SK-N-SH (cell line): ENCODE data around the gene FAM229B. TPM values are rescaled to one million over a fixed set of nuclear protein-coding genes. Genes with fewer than 3 reads are reported as not detected.

ENCODE experiments used
- CTCF ChIA-PET: fragments of 300-600, 350-600 bp; formaldehyde crosslinking; extraction: SDS; loops from one replicate; lab custom pipeline; 2021; lab: Yijun Ruan, JAX
- POLR2A ChIA-PET: fragments of 350-600 bp; sonication (Branson Sonifier 250); formaldehyde crosslinking; extraction: SDS; loops from one replicate; lab custom pipeline; 2020; ENCODE audit warnings: antibody characterized with exemption, inconsistent platforms; lab: Yijun Ruan, JAX
- DNase-seq: peaks from one replicate; pipeline ENCODE4 v3.0.0; 2012
- H2AFZ ChIP-seq: fragments of 200-600 bp; sonication (generic); 2 replicates; pipeline ENCODE4 v1.8.1; 2016; ENCODE audit warnings: antibody characterized with exemption, mild to moderate bottlenecking, low read depth
- H3F3A ChIP-seq: fragments of 200-600 bp; sonication (generic); replicated peaks from 2 replicates; pipeline ENCODE3; 2016; ENCODE audit warnings: antibody characterized with exemption, mild to moderate bottlenecking; ENCODE audit not compliant: insufficient read depth
- H3K27ac ChIP-seq, 2 experiments: fragments of 200-500 bp in 1 of 2; fragments of 200-600 bp in 1 of 2; sonication (Bioruptor generic) in 1 of 2; sonication (generic), shearing (Covaris generic) in 1 of 2; 2 replicates each; pipeline versions ENCODE4 v1.5.1 to v1.6.1; 2014 to 2016; ENCODE audit warnings: low read depth in 2 of 2, inconsistent platforms in 1 of 2, low read length in 1 of 2, mild to moderate bottlenecking in 1 of 2, mixed read lengths in 1 of 2
- H3K27me3 ChIP-seq: fragments of 200-600 bp; sonication (generic), shearing (Covaris generic); 2 replicates; pipeline ENCODE4 v1.6.1; 2016; ENCODE audit warnings: mixed run types; ENCODE audit not compliant: insufficient read depth
- H3K36me3 ChIP-seq, 2 experiments: fragments of 200-500 bp in 1 of 2; fragments of 200-600 bp in 1 of 2; sonication (Bioruptor generic) in 1 of 2; sonication (generic) in 1 of 2; replicated peaks in 1 of 2; 2 replicates each; pipeline versions ENCODE3 to v1.5.1; 2014 to 2016; ENCODE audit warnings: low read length in 1 of 2, mild to moderate bottlenecking in 1 of 2; ENCODE audit not compliant: insufficient read depth in 2 of 2, control insufficient read depth in 1 of 2
- H3K4me1 ChIP-seq, 2 experiments: fragments of 200-500 bp in 1 of 2; fragments of 200-600 bp in 1 of 2; sonication (Bioruptor generic) in 1 of 2; sonication (generic), shearing (Covaris generic) in 1 of 2; 2 replicates each; pipeline versions ENCODE4 v1.5.1 to v1.6.1; 2014 to 2016; ENCODE audit warnings: low read depth in 1 of 2, low read length in 1 of 2, mixed run types in 1 of 2; ENCODE audit not compliant: insufficient read depth in 2 of 2, control insufficient read depth in 1 of 2
- H3K4me2 ChIP-seq: fragments of 200-600 bp; sonication (generic), shearing (Covaris generic); 2 replicates; pipeline ENCODE4 v1.6.1; 2017; ENCODE audit warnings: mixed run types
- H3K4me3 ChIP-seq, 2 experiments: fragments of 200-500 bp in 1 of 2; fragments of 200-600 bp in 1 of 2; sonication (Bioruptor generic) in 1 of 2; sonication (generic), shearing (Covaris generic) in 1 of 2; 2 replicates each; pipeline versions ENCODE4 v1.5.1 to v1.8.1; 2014 to 2016; ENCODE audit warnings: low read depth in 2 of 2, inconsistent platforms in 1 of 2, low read length in 1 of 2, mild to moderate bottlenecking in 1 of 2, mixed read lengths in 1 of 2, moderate library complexity in 1 of 2
- H3K79me2 ChIP-seq: fragments of 200-600 bp; sonication (generic); 2 replicates; pipeline ENCODE4 v1.8.1; 2017; ENCODE audit warnings: mild to moderate bottlenecking; ENCODE audit not compliant: insufficient read depth
- H3K9ac ChIP-seq: fragments of 200-600 bp; sonication (generic); 2 replicates; pipeline ENCODE4 v1.6.1; 2017; ENCODE audit warnings: mixed run types
- H3K9me2 ChIP-seq: fragments of 200-600 bp; sonication (generic); 2 replicates; pipeline ENCODE4 v1.6.1; 2017; ENCODE audit warnings: mixed run types
- H3K9me3 ChIP-seq: fragments of 200-600 bp; sonication (generic); 2 replicates; pipeline ENCODE4 v1.6.1; 2017; ENCODE audit warnings: mixed run types, mild to moderate bottlenecking, moderate library complexity
- H4K20me1 ChIP-seq: fragments of 200-600 bp; sonication (generic); 2 replicates; pipeline ENCODE4 v1.6.1; 2017; ENCODE audit warnings: mild to moderate bottlenecking, mixed run types; ENCODE audit not compliant: insufficient read depth
- EP300 ChIP-seq, 2 experiments: IDR thresholded peaks; 2 replicates each; pipeline versions ENCODE4 v1.4.0 to v1.6.1; 2012; ENCODE audit warnings: borderline replicate concordance in 1 of 2, low read depth in 1 of 2, low read length in 1 of 2
- EZH2phosphoT487 ChIP-seq: fragments of 200-600 bp; sonication (generic); IDR thresholded peaks from 2 replicates; pipeline ENCODE4 v1.6.1; 2017; ENCODE audit warnings: low read depth, mixed run types, mild to moderate bottlenecking, antibody characterized with exemption, moderate library complexity, borderline replicate concordance
- FOSL2 ChIP-seq: IDR thresholded peaks from 2 replicates; pipeline ENCODE4 v1.4.0; 2012; ENCODE audit warnings: low read depth, mild to moderate bottlenecking, moderate library complexity, borderline replicate concordance
- FOXM1 ChIP-seq: IDR thresholded peaks from 2 replicates; pipeline ENCODE4 v1.4.0; 2012; ENCODE audit warnings: low read depth, mild to moderate bottlenecking
- GABPA ChIP-seq: IDR thresholded peaks from 2 replicates; pipeline ENCODE4 v1.4.0; 2012; ENCODE audit warnings: low read depth, mild to moderate bottlenecking
- RCOR1 ChIP-seq: fragments of 150-350 bp; IDR thresholded peaks from 2 replicates; pipeline ENCODE4 v1.6.1; 2017; ENCODE audit warnings: antibody characterized with exemption, low read length
- RFX5 ChIP-seq: IDR thresholded peaks from 2 replicates; pipeline ENCODE4 v1.6.1; 2012; ENCODE audit warnings: mild to moderate bottlenecking, improper control_type of control experiment, low read length
- SIN3A ChIP-seq: IDR thresholded peaks from 2 replicates; pipeline ENCODE4 v1.6.1; 2012; ENCODE audit warnings: low read depth, mild to moderate bottlenecking, low read length, moderate library complexity, borderline replicate concordance
- TAF1 ChIP-seq: IDR thresholded peaks from 2 replicates; pipeline ENCODE4 v1.6.1; 2012; ENCODE audit warnings: low read depth, mild to moderate bottlenecking, low read length, moderate library complexity, borderline replicate concordance
- WGBS: methylation state at CpG from one replicate; pipeline ENCODE4 v1.1.6; 2017; ENCODE audit warnings: low lambda C conversion rate; 5-methylcytosine and 5-hydroxymethylcytosine counted together
- polyA plus RNA-seq, 3 experiments: library from polyadenylated mRNA; depleted of rRNA; stranded (reverse); fragments of >200 nt; gene quantifications; 2 replicates each; pipeline ENCODE4 v1.2.3, GENCODE V29; 2012
- TF ChIP-seq, protein P1 (sequence below): fragments of 200-600 bp; sonication (generic); IDR thresholded peaks from 2 replicates; pipeline ENCODE4 v1.6.1; 2017; ENCODE audit warnings: antibody characterized with exemption, mild to moderate bottlenecking, moderate library complexity
- TF ChIP-seq, protein P2 (sequence below): fragments of 150-350 bp; IDR thresholded peaks from 2 replicates; pipeline ENCODE4 v1.6.1; 2016; ENCODE audit warnings: mild to moderate bottlenecking, low read depth, low read length

The FAM229B gene
- polyA plus RNA-seq, 1 of the 3 experiments (the other 2 are of a cell fraction) = 15.9 TPM

DNA sequence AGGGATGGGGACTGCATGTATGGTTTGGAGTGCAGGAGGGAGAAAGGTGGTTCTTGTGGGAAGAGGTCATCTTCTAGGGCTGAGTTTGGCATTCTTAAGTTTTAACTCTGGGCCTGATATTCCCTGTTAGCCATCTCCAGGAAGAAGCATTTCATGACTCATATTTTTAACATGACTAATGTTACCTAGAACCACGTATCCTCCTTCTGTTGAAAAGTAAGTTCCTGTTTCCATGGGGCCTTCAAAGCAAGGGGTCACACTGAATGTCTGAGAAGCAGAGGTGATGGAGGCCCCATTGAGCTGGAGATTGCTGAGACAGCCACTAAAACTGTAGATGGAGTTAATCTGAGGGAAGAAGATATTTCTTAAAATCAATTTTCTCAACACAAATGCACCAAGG is 30.2 kb downstream of the FAM229B start:
- Histone ChIP-seq H3K9me3 (no peaks in the 10 kb centered on the region), H3K9ac (no peak overlapping the region), H3K4me1 (peaks cover 0 to 16% of the 10 kb centered on the region in 2 experiments; a peak in 2 of 4 replicates), H3K79me2 (no peaks in the 10 kb centered on the region), H3F3A (no peaks in the 10 kb centered on the region), H3K36me3 (peaks cover 0 to 42% of the 10 kb centered on the region in 2 experiments), H3K4me3 (no peak overlapping the region), H3K4me2 (no peak overlapping the region), H2AFZ (no peak overlapping the region), H3K9me2 (no peaks in the 10 kb centered on the region), H3K27ac (peak overlapping the region in 1 of 2 experiments; percentile 22; a peak in 1 of 4 replicates), H3K27me3 (no peaks in the 10 kb centered on the region), H4K20me1 (no peaks in the 10 kb centered on the region)
- WGBS = 50% methylated on average over 1 of the region's 1 CpG
- ChIA-PET CTCF (interaction anchor here (0.6 kb wide), 1 partner anchor 30 kb away, joined by 3 read pairs; no protein-coding TSS in a partner anchor), POLR2A (no interaction called here)
- DNase-seq = no peak
- TF ChIP-seq EP300 (IDR thresholded peaks at IDR 0.05; ENCODE audit: borderline replicate concordance in 1 of 2, low read depth in 1 of 2, low read length in 1 of 2) = no peak

DNA sequence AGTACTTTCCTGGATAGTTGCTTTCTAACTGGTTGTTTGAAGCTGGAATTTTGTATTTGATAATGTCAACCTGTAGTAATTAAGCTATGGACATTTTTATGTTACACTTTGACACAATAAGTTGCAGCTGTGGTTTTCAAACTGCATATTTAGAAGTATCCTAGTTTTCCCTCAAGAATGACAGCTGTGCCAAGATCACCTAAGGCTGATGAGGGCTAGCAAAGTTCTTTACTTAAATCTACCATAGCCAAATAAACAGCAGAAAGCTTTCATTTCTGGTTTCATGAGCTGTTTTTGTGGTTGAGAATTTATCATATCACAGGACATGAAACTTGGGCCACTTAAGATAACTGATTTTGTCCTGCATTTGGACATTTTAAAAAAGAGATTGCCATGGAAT is 30.6 kb downstream of the FAM229B start:
- Histone ChIP-seq H3K9me2 (no peaks in the 10 kb centered on the region), H3K4me2 (no peak overlapping the region), H3K9me3 (no peaks in the 10 kb centered on the region), H3K79me2 (no peaks in the 10 kb centered on the region), H3K4me3 (no peak overlapping the region)
- no peak for DNase-seq
- CTCF ChIA-PET = interaction anchor here (0.6 kb wide), 1 partner anchor 30 kb away, joined by 3 read pairs; no protein-coding TSS in a partner anchor
- TF ChIP-seq FOXM1 (no peak), GABPA (no peak), SIN3A (no peak), RCOR1 (no peak), TAF1 (no peak)
- TF ChIP-seq, protein P1, sequence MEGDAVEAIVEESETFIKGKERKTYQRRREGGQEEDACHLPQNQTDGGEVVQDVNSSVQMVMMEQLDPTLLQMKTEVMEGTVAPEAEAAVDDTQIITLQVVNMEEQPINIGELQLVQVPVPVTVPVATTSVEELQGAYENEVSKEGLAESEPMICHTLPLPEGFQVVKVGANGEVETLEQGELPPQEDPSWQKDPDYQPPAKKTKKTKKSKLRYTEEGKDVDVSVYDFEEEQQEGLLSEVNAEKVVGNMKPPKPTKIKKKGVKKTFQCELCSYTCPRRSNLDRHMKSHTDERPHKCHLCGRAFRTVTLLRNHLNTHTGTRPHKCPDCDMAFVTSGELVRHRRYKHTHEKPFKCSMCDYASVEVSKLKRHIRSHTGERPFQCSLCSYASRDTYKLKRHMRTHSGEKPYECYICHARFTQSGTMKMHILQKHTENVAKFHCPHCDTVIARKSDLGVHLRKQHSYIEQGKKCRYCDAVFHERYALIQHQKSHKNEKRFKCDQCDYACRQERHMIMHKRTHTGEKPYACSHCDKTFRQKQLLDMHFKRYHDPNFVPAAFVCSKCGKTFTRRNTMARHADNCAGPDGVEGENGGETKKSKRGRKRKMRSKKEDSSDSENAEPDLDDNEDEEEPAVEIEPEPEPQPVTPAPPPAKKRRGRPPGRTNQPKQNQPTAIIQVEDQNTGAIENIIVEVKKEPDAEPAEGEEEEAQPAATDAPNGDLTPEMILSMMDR = no peak
- TF ChIP-seq, all 33 proteins: peak for 0
- Histone ChIP-seq H4K20me1 (no peaks in the 10 kb centered on the region), H3K36me3 (peaks cover 0 to 39% of the 10 kb centered on the region in 2 experiments), H2AFZ (no peak overlapping the region), H3F3A (no peaks in the 10 kb centered on the region), H3K27me3 (no peaks in the 10 kb centered on the region), H3K27ac (peak overlapping the region in 1 of 2 experiments; percentile 22; a peak in 1 of 4 replicates), H3K9ac (no peak overlapping the region), H3K4me1 (peaks cover 0 to 18% of the 10 kb centered on the region in 2 experiments; a peak in 2 of 4 replicates)
- POLR2A ChIA-PET = no interaction called here

DNA sequence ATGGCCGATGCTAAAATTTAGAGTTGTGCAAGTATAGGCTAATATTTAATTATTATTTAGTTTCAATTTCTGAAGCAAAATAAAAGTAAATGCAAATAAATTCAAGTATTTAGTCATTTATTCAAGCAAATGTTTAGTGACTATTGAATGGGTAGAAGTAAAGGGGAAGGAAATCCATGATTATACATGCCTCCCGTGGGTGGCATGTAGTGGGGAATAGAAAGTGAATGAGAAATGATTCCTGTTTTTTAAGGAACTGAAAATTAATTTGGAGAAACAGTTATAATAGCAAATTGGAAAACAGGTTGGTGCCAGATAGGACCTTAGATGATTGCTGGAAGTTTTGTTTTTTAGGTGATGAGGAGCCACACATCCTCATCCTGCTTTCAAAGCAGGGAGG is 35.4 kb downstream of the FAM229B start:
- peaks cover 0 to 25% of the 10 kb centered on the region in 2 experiments; a peak in 2 of 4 replicates for H3K4me1 ChIP-seq
- H2AFZ ChIP-seq = no peak overlapping the region
- no peaks in the 10 kb centered on the region for H3K9me2 ChIP-seq
- H3K36me3 ChIP-seq = peaks cover 0 to 27% of the 10 kb centered on the region in 2 experiments
- no peak overlapping the region for H3K4me2 ChIP-seq
- H3K27ac ChIP-seq = no peak overlapping the region
- no peaks in the 10 kb centered on the region for H3K79me2 ChIP-seq
- CTCF ChIA-PET = interaction anchor here (1.3 kb wide), 1 partner anchor 41 kb away, joined by 6 read pairs; no protein-coding TSS in a partner anchor
- no peaks in the 10 kb centered on the region for H3K27me3 ChIP-seq
- no peak for TF ChIP-seq FOSL2
- TF ChIP-seq TAF1 = no peak
- TF ChIP-seq FOXM1 = no peak
- no peak for TF ChIP-seq RFX5
- no peak for TF ChIP-seq EZH2phosphoT487
- TF ChIP-seq, protein P2, sequence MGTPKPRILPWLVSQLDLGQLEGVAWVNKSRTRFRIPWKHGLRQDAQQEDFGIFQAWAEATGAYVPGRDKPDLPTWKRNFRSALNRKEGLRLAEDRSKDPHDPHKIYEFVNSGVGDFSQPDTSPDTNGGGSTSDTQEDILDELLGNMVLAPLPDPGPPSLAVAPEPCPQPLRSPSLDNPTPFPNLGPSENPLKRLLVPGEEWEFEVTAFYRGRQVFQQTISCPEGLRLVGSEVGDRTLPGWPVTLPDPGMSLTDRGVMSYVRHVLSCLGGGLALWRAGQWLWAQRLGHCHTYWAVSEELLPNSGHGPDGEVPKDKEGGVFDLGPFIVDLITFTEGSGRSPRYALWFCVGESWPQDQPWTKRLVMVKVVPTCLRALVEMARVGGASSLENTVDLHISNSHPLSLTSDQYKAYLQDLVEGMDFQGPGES = no peak
- no peak for TF ChIP-seq RCOR1
- TF ChIP-seq, all 33 proteins: peak for 0
- POLR2A ChIA-PET = no interaction called here
- H3K9ac ChIP-seq = no peak overlapping the region
- no peaks in the 10 kb centered on the region for H3K9me3 ChIP-seq
- H3F3A ChIP-seq = no peaks in the 10 kb centered on the region
- WGBS = 90% methylated on average over 2 of the region's 2 CpGs
- no peak for DNase-seq
- H4K20me1 ChIP-seq = no peaks in the 10 kb centered on the region
- no peak overlapping the region for H3K4me3 ChIP-seq
